Prostate gland (tissue), 2 donors: Measurements from ENCODE around the gene PSMD11.

Source experiments
- POLR2A ChIP-seq: fragments of 450-650 bp; IDR thresholded peaks from one replicate; pipeline ENCODE4 v1.6.1; 2016; ENCODE audit warnings: antibody characterized with exemption, mild to moderate bottlenecking
- POLR2AphosphoS5 ChIP-seq: sonication (generic); formaldehyde crosslinking; IDR thresholded peaks from one replicate; pipeline ENCODE4 v1.6.1; 2017; ENCODE audit warnings: antibody characterized with exemption
- TF ChIP-seq, protein P1 (sequence below), 4 experiments: fragments of 200-600 bp in 2 of 4; fragments of 450-650 bp in 2 of 4; sonication (generic) in 2 of 4; IDR thresholded peaks; 1 replicate in 3 of 4; 2 replicates in 1 of 4; pipeline ENCODE4 v1.5.1; 2016 to 2019; ENCODE audit warnings: antibody characterized with exemption in 4 of 4, mild to moderate bottlenecking in 2 of 4, moderate library complexity in 2 of 4

GRCh38 chr17:32528825-32529224 lies 84.5 kb downstream of the PSMD11 start:
- TF ChIP-seq, protein P1, sequence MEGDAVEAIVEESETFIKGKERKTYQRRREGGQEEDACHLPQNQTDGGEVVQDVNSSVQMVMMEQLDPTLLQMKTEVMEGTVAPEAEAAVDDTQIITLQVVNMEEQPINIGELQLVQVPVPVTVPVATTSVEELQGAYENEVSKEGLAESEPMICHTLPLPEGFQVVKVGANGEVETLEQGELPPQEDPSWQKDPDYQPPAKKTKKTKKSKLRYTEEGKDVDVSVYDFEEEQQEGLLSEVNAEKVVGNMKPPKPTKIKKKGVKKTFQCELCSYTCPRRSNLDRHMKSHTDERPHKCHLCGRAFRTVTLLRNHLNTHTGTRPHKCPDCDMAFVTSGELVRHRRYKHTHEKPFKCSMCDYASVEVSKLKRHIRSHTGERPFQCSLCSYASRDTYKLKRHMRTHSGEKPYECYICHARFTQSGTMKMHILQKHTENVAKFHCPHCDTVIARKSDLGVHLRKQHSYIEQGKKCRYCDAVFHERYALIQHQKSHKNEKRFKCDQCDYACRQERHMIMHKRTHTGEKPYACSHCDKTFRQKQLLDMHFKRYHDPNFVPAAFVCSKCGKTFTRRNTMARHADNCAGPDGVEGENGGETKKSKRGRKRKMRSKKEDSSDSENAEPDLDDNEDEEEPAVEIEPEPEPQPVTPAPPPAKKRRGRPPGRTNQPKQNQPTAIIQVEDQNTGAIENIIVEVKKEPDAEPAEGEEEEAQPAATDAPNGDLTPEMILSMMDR (IDR thresholded peaks at IDR 0.05) = no peak
- TF ChIP-seq POLR2AphosphoS5 (no peak), POLR2A (no peak)
